Myometrial cell (primary cell): Measurements from ENCODE around the gene HSD3B1. TPM values are rescaled to one million over a fixed set of nuclear protein-coding genes. Genes with fewer than 3 reads are reported as not detected.

Source experiments
- total RNA-seq: library from RNA; depleted of rRNA; stranded (reverse); fragments of >200 nt; gene quantifications from 2 replicates; pipeline ENCODE4 v1.2.3, GENCODE V29; 2015

Gene HSD3B1
- total RNA-seq = not detected in 2 replicates

DNA sequence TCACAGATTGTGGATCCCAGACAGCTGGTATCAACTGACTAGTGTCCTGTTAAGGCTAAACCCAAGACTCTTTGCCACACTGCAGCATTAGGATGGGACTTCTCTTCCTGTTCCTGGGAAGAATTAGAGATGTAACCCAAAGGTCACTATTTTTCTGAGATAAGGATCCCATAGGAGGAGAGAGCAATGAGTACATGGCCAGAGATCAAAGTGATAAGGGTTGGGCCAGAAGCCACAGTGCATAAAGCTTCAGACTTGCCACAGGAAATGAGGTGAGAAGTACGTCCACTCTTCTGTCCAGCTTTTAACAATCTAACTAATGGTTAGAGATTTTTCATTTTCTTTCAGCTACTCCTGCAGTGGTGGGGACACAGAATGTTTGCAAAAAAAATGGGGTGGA lies at the start of gene HSD3B1:
TSS of gene HSD3B1 (plus strand) at position 270 of the 400 bp plus-strand sequence. CDS start 267 bp downstream, outside the sequence.

Other genes with a start within 250 kb of the HSD3B1 start
- gene HAO2, start 138.4 kb upstream of the HSD3B1 start, total RNA-seq = not detected in 2 replicates
- not detected in 2 replicates for gene HSD3B2, start 92.1 kb upstream of the HSD3B1 start, total RNA-seq
- 7.8 and 11.2 TPM in 2 replicates for gene ZNF697, start 141.1 kb downstream of the HSD3B1 start, total RNA-seq
- gene PHGDH, start 204.7 kb downstream of the HSD3B1 start, total RNA-seq = 266 and 298 TPM in 2 replicates